ENCODE results near the gene FBXO36. TPM values are rescaled to one million over a fixed set of nuclear protein-coding genes. Genes with fewer than 3 reads are reported as not detected.

The FBXO36 gene
- total and polyA plus RNA-seq, 2 donors (not counting 1 experiment from before 2014, with no cell fraction given): 0.49 to 1.5 TPM

DNA sequence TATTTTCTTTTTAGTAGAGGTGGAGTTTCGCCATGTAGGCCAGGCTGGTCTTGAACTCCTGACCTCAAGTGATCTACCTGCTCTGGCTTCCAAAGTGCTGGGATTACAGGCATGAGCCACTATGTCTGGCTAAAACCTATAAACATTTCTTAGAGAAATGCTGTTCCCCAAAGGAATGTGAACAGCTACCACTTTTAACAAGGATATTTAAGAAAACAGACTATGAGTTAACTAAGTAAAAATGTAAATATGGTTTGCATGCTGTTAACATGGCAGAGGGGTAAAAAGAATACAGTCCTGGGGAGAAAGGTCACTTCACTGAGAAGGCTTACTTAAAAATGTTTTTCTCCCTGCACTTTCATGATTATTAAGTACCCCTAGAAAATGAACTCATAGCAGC, 89.3 kb downstream of the FBXO36 start:
- CTCF ChIA-PET: interaction anchor here (1.5 to 1.6 kb wide), 2 partner anchors 148 to 599 kb away, joined by 4 to 9 read pairs; no protein-coding TSS in a partner anchor
- H3K9me3 Mint-ChIP-seq (ENCODE audit: insufficient read depth): peaks cover 3% of the 10 kb centered on the region
- H3K27me3 ChIP-seq (replicated peaks in 1 of 4; ENCODE audit: control extremely low read depth in 1 of 4, control insufficient read depth in 3 of 4, insufficient read depth in 4 of 4, low read length in 3 of 4): no peaks in the 10 kb centered on the region
- intact Hi-C loops (cut with micrococcal nuclease): no loop called here
- no peaks in the 10 kb centered on the region for H3K79me2 ChIP-seq (ENCODE audit: control insufficient read depth, insufficient read depth, low read length)
- no peak overlapping the region for H3K4me2 ChIP-seq (replicated peaks; ENCODE audit: low read depth, low read length, poor library complexity, severe bottlenecking)
- no peaks in the 10 kb centered on the region for H3K4me1 ChIP-seq (ENCODE audit: control insufficient read depth in 2 of 2, insufficient read depth in 2 of 2, low read length in 2 of 2)
- no peak overlapping the region for H3K9ac ChIP-seq (ENCODE audit: low read length)
- no peak overlapping the region for H3K27ac Mint-ChIP-seq
- H3K4me3 Mint-ChIP-seq: no peak overlapping the region
- TF ChIP-seq, protein P1, sequence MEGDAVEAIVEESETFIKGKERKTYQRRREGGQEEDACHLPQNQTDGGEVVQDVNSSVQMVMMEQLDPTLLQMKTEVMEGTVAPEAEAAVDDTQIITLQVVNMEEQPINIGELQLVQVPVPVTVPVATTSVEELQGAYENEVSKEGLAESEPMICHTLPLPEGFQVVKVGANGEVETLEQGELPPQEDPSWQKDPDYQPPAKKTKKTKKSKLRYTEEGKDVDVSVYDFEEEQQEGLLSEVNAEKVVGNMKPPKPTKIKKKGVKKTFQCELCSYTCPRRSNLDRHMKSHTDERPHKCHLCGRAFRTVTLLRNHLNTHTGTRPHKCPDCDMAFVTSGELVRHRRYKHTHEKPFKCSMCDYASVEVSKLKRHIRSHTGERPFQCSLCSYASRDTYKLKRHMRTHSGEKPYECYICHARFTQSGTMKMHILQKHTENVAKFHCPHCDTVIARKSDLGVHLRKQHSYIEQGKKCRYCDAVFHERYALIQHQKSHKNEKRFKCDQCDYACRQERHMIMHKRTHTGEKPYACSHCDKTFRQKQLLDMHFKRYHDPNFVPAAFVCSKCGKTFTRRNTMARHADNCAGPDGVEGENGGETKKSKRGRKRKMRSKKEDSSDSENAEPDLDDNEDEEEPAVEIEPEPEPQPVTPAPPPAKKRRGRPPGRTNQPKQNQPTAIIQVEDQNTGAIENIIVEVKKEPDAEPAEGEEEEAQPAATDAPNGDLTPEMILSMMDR (IDR thresholded peaks at IDR 0.05): no peak
- TF ChIP-seq EZH2 (IDR thresholded peaks at IDR 0.05; ENCODE audit: borderline replicate concordance, insufficient read depth, low read depth, low read length, poor library complexity, severe bottlenecking): no peak
- no peaks in the 10 kb centered on the region for H3K36me3 ChIP-seq (replicated peaks in 1 of 2; ENCODE audit: control extremely low read depth in 1 of 2, control insufficient read depth in 1 of 2, extremely low read depth in 1 of 2, insufficient read depth in 2 of 2, low read length in 1 of 2)
- ATAC-seq (ENCODE audit: low read depth) (no peak), DNase-seq (no peak)
- H4K20me1 ChIP-seq (ENCODE audit: control insufficient read depth, insufficient read depth, low read length, poor library complexity, severe bottlenecking): no peaks in the 10 kb centered on the region
- no peaks in the 10 kb centered on the region for H3K27me3 Mint-ChIP-seq
- no peaks in the 10 kb centered on the region for H3K9me3 ChIP-seq (ENCODE audit: control extremely low read depth in 1 of 3, control insufficient read depth in 2 of 3, insufficient read depth in 1 of 3, low read length in 2 of 3)
- H2AFZ ChIP-seq (ENCODE audit: insufficient read depth, low read depth, low read length, poor library complexity, severe bottlenecking): no peak overlapping the region
- no peak overlapping the region for H3K4me3 ChIP-seq (ENCODE audit: control extremely low read depth in 1 of 5, extremely low read depth in 1 of 5, insufficient read depth in 1 of 5, low read depth in 2 of 5, low read length in 4 of 5)
- H3K4me1 Mint-ChIP-seq: peaks cover 5% of the 10 kb centered on the region
- WGBS (ENCODE audit: insufficient coverage): no CpG with 5 or more reads among the region's 1 CpG
- H3K27ac ChIP-seq (ENCODE audit: low read length in 2 of 2): no peak overlapping the region
- POLR2A ChIA-PET: no interaction called here

DNA sequence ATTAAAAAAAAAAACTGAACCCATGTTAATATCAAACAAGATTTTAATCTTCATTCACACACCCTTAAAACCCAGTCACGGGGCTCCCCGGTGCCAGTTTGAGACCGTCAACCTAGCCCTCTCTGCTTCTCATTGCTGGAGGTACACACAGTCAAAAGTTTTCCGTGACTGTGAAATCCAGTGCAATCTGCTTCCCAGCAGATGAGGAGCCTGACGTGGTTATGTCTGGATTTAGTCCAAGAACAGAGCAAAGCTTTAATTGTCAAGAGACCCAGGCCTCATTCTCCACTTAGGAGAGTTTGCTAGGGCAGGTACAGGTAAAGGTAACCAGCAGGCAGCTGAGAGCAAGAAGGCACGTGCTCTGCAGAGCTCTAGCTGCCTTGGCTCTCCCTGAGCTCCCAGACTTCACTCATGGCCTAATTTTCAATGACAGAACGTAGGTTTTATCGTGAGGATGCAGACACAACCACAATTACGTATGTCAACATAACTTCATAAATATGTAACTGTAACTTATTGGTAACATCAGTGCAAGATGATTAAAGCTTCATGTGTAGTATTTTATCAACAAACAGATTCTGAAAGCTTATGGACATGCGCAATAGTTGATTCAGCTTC, 90.1 kb downstream of the FBXO36 start:
- no peaks in the 10 kb centered on the region for H3K36me3 ChIP-seq (replicated peaks in 1 of 2; ENCODE audit: control extremely low read depth in 1 of 2, control insufficient read depth in 1 of 2, extremely low read depth in 1 of 2, insufficient read depth in 2 of 2, low read length in 1 of 2)
- Mint-ChIP-seq H3K27ac (no peak overlapping the region), H3K9me3 (ENCODE audit: insufficient read depth) (peaks cover 3% of the 10 kb centered on the region), H3K4me1 (peaks cover 5% of the 10 kb centered on the region), H3K27me3 (no peaks in the 10 kb centered on the region), H3K4me3 (no peak overlapping the region)
- CTCF ChIA-PET: interaction anchor here (1.0 to 1.6 kb wide), 5 partner anchors 10 to 812 kb away, joined by 4 to 9 read pairs (median 5); no protein-coding TSS in a partner anchor
- H3K4me1 ChIP-seq (ENCODE audit: control insufficient read depth in 2 of 2, insufficient read depth in 2 of 2, low read length in 2 of 2): no peaks in the 10 kb centered on the region
- ATAC-seq (ENCODE audit: low read depth) (no peak), DNase-seq (no peak)
- no peak overlapping the region for H3K4me3 ChIP-seq (ENCODE audit: control extremely low read depth in 1 of 5, extremely low read depth in 1 of 5, insufficient read depth in 1 of 5, low read depth in 2 of 5, low read length in 4 of 5)
- no peak overlapping the region for H3K9ac ChIP-seq (ENCODE audit: low read length)
- 98% methylated on average over 6 of the region's 10 CpGs for WGBS (ENCODE audit: insufficient coverage)
- no peaks in the 10 kb centered on the region for H3K79me2 ChIP-seq (ENCODE audit: control insufficient read depth, insufficient read depth, low read length)
- no peak overlapping the region for H3K27ac ChIP-seq (ENCODE audit: low read length in 2 of 2)
- TF ChIP-seq, protein P1 (IDR thresholded peaks at IDR 0.05): no peak
- no peak for TF ChIP-seq EZH2 (IDR thresholded peaks at IDR 0.05; ENCODE audit: borderline replicate concordance, insufficient read depth, low read depth, low read length, poor library complexity, severe bottlenecking)
- no peaks in the 10 kb centered on the region for H3K9me3 ChIP-seq (ENCODE audit: control extremely low read depth in 1 of 3, control insufficient read depth in 2 of 3, insufficient read depth in 1 of 3, low read length in 2 of 3)
- peaks cover 0 to 1% (median 0%) of the 10 kb centered on the region in 4 experiments for H3K27me3 ChIP-seq (replicated peaks in 1 of 4; ENCODE audit: control extremely low read depth in 1 of 4, control insufficient read depth in 3 of 4, insufficient read depth in 4 of 4, low read length in 3 of 4)
- no peaks in the 10 kb centered on the region for H4K20me1 ChIP-seq (ENCODE audit: control insufficient read depth, insufficient read depth, low read length, poor library complexity, severe bottlenecking)
- intact Hi-C loops (cut with micrococcal nuclease): no loop called here
- no peak overlapping the region for H3K4me2 ChIP-seq (replicated peaks; ENCODE audit: low read depth, low read length, poor library complexity, severe bottlenecking)
- no peak overlapping the region for H2AFZ ChIP-seq (ENCODE audit: insufficient read depth, low read depth, low read length, poor library complexity, severe bottlenecking)
- POLR2A ChIA-PET: no interaction called here
